Adrenal gland (tissue), 12 donors: ENCODE results near the gene MMP13. TPM values are rescaled to one million over a fixed set of nuclear protein-coding genes. Genes with fewer than 3 reads are reported as not detected.
A peak's percentile ranks its signal among the peaks of the same experiment; 100 is the strongest.

ENCODE experiments used
- DNase-seq, 7 donors: peaks; one replicate each; pipeline ENCODE4 v3.0.0-alpha.2; 2019 to 2020
- H3K27ac ChIP-seq, 5 donors: fragments of 200-600 bp; sonication (generic) in 4 of 5; 1 replicate in 3 of 5; 2 replicates in 2 of 5; pipeline versions ENCODE4 v1.5.1 to v1.8.0; 2016 to 2020; ENCODE audit warnings: mild to moderate bottlenecking in 1 of 5
- H3K27me3 ChIP-seq: fragments of 200-600 bp; 2 replicates; pipeline ENCODE4 v1.8.0; 2021
- H3K36me3 ChIP-seq, 2 donors: fragments of 200-600 bp; replicated peaks in 1 of 2; 1 replicate in 1 of 2; 2 replicates in 1 of 2; pipeline versions ENCODE4 v1.5.1 to v1.8.0; 2018 to 2022
- H3K4me1 ChIP-seq, 2 donors: fragments of 200-600 bp; replicated peaks in 1 of 2; 1 replicate in 1 of 2; 2 replicates in 1 of 2; pipeline versions ENCODE4 v1.5.1 to v1.8.0; 2018 to 2021
- H3K4me3 ChIP-seq, 4 donors: fragments of 200-600 bp; sonication (generic) in 3 of 4; one replicate each; pipeline ENCODE4 v1.5.1; 2016 to 2018
- H3K9me3 ChIP-seq, 3 donors: fragments of 200-600 bp; sonication (generic) in 1 of 3; replicated peaks in 1 of 3; 1 replicate in 2 of 3; 2 replicates in 1 of 3; pipeline versions ENCODE4 v1.5.1 to v1.8.0; 2016 to 2021
- POLR2A ChIP-seq, 2 donors: fragments of 450-650 bp; IDR thresholded peaks; one replicate each; pipeline ENCODE4 v1.6.1; 2017; ENCODE audit warnings: antibody characterized with exemption in 2 of 2, mild to moderate bottlenecking in 2 of 2, moderate library complexity in 1 of 2
- WGBS, 4 donors: extraction: QIAGEN DNeasy Blood & Tissue Kit in 2 of 4; methylation state at CpG; one replicate each; pipeline versions ENCODE4 v1.1.5 to v1.1.7; 2013 to 2017; 5-methylcytosine and 5-hydroxymethylcytosine counted together
- intact Hi-C, 2 donors: fragments of 100-400 bp; cut with DNase I; formaldehyde crosslinking; loops; one replicate each; pipeline versions ENCODE4 v1.14.1 to v1.15.0; 2022 to 2023
- polyA plus RNA-seq, 3 donors: library from polyadenylated mRNA; stranded (reverse); fragments of 200-250 nt in 2 of 3; fragments of 350-450 nt in 1 of 3; fragmentation: Illumina TruSeq in 1 of 3; extraction: RNeasy Lipid Tissue Mini Kit (QIAGEN cat#74804) in 1 of 3; gene quantifications; one replicate each; pipeline ENCODE4 v1.2.3, GENCODE V29; 2013 to 2014
- total RNA-seq, 9 donors: library from RNA; depleted of rRNA in 4 of 9; stranded (reverse); fragments of >200 nt in 4 of 9; fragments of 120-200 nt in 1 of 9; fragmentation: NEBNext Ultra II Directional in 1 of 9; extraction: Animal tissue kit (Norgen Biotek cat#: 25700) in 1 of 9; gene quantifications; one replicate each; pipeline versions ENCODE4 v1.1.0 to v1.2.4, GENCODE V29; 2013 to 2023
- TF ChIP-seq, protein P1 (sequence below), 6 experiments: fragments of 450-650 bp in 4 of 6; fragments of 200-600 bp in 2 of 6; sonication (generic) in 1 of 6; IDR thresholded peaks; 1 replicate in 5 of 6; 2 replicates in 1 of 6; pipeline versions ENCODE4 v1.5.1 to v1.8.0; 2016 to 2021; ENCODE audit warnings: antibody characterized with exemption in 6 of 6, mild to moderate bottlenecking in 2 of 6, moderate library complexity in 1 of 6
- donor health status: healthy with polysubstance abuse.
- donor health status: Bipolar disorder and iron deficiency.
- donor health status: DM: yes; HTN: yes; CAD: no.
- donor health status: DM: no; HTN: no; CAD: no.
- donor health status: DM: no; HTN: no; CAD: no.
- donor health status: DM: yes; HTN: yes; CAD: no.

MMP13 gene
- total and polyA plus RNA-seq, 12 donors = not detected

- H3K4me1 ChIP-seq = peaks cover 0 to 8% of the 10 kb centered on the region in 2 donors
- H3K36me3 ChIP-seq = no peaks in the 10 kb centered on the region
- H3K9me3 ChIP-seq = no peaks in the 10 kb centered on the region
- no peak overlapping the region for H3K27ac ChIP-seq
- intact Hi-C loops = no loop called here
- peak in 1 of 7 donors; percentile 5 for DNase-seq
- H3K27me3 ChIP-seq = no peaks in the 10 kb centered on the region
- TF ChIP-seq, protein P1, sequence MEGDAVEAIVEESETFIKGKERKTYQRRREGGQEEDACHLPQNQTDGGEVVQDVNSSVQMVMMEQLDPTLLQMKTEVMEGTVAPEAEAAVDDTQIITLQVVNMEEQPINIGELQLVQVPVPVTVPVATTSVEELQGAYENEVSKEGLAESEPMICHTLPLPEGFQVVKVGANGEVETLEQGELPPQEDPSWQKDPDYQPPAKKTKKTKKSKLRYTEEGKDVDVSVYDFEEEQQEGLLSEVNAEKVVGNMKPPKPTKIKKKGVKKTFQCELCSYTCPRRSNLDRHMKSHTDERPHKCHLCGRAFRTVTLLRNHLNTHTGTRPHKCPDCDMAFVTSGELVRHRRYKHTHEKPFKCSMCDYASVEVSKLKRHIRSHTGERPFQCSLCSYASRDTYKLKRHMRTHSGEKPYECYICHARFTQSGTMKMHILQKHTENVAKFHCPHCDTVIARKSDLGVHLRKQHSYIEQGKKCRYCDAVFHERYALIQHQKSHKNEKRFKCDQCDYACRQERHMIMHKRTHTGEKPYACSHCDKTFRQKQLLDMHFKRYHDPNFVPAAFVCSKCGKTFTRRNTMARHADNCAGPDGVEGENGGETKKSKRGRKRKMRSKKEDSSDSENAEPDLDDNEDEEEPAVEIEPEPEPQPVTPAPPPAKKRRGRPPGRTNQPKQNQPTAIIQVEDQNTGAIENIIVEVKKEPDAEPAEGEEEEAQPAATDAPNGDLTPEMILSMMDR (IDR thresholded peaks at IDR 0.05) = no peak
- no peak for TF ChIP-seq POLR2A (IDR thresholded peaks at IDR 0.05)
- H3K4me3 ChIP-seq = no peak overlapping the region
These were observed 27.9 kb downstream of the MMP13 start for GRCh38 chr11:102927624-102927990.

DNA sequence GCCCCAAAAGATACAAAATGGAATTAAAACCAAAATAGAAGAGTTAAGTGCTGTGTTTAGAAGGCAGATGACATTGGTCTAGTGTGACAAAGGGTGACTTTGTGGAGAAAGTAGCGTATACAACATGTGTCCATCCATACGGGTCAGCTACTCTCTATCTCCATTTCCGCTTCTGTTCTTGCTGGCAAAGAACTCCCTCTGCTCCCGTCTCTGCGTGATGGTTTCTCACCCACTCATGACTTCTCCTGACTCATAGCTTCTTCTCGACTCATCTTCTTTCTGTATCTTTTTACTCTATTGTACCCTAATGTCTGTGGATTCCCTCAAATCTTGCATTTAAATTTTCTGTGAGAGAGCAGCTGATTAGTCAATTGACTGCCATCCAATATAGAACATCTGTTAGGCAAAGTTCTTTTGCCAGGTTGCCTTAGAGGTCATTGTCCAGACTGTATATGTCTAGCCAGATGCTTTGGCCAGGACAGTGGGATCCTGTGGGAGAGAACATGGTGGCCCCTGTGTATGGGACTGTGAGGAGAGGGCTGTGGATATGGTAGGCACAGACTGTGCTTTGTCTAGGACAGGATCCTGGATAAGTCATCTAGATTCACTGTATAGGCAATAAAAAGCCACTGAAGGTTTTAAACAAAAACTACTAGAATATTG, 28.4 kb downstream of the MMP13 start:
- intact Hi-C loops = no loop called here
- Histone ChIP-seq H3K9me3 (no peaks in the 10 kb centered on the region), H3K27me3 (no peaks in the 10 kb centered on the region), H3K4me3 (no peak overlapping the region), H3K36me3 (no peaks in the 10 kb centered on the region), H3K4me1 (peaks cover 0 to 8% of the 10 kb centered on the region in 2 donors), H3K27ac (no peak overlapping the region)
- WGBS, 4 donors = 68 to 85% (median 82%) methylated on average over 6 of the region's 6 CpGs
- no peak for DNase-seq
- TF ChIP-seq, protein P1 (IDR thresholded peaks at IDR 0.05) = no peak
- no peak for TF ChIP-seq POLR2A (IDR thresholded peaks at IDR 0.05)

DNA sequence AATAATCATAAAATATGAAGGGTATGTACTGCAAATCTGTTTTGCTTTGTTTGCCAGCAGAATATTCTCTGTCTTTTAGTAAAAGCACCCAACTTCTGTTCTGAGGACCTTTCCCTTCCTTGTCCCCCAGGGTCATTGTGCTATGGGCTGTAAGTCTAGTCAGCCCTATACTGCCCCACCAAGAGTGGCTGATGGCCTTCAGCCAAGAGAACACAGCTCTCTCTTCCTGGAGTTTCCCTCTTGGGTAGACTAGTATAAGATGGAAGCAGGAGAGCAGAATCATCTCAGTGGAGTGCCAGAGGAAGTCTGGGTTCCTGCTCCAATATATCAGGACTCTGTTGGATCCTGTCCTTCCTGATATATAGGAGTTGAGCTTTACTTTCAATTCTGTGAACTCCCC, 29.0 kb downstream of the MMP13 start:
- TF ChIP-seq, protein P1 (IDR thresholded peaks at IDR 0.05) = no peak
- TF ChIP-seq POLR2A (IDR thresholded peaks at IDR 0.05) = no peak
- intact Hi-C loops = no loop called here
- H3K4me3 ChIP-seq = no peak overlapping the region

DNA sequence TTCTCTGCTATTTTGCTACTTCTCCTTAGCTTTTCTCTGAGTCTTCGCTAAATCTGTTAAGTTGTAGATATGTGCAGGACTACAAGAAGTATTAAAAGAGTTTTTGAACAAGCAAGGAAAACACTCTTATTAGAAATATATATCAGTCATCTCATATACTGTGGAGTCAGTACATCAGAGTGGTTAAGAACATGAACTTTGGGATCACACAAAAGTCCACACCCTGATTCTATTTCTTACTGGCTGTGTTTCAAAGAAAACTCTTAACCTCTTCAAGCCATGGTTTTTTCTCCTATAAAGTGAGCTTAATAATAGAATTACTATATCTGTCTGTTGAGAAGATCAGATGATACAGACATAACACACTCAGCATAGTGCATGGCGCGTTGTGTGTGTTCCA, 29.5 kb downstream of the MMP13 start:
- 90 to 94% (median 93%) methylated on average over 3 of the region's 3 CpGs for whole genome bisulfite sequencing, 4 donors
- no peak overlapping the region for H3K27ac ChIP-seq
- no peak for DNase-seq
- TF ChIP-seq POLR2A (IDR thresholded peaks at IDR 0.05) = no peak
- TF ChIP-seq, protein P1 (IDR thresholded peaks at IDR 0.05) = no peak
- no peaks in the 10 kb centered on the region for H3K36me3 ChIP-seq
- intact Hi-C loops = no loop called here
- H3K9me3 ChIP-seq = no peaks in the 10 kb centered on the region
- no peaks in the 10 kb centered on the region for H3K27me3 ChIP-seq
- no peak overlapping the region for H3K4me3 ChIP-seq
- H3K4me1 ChIP-seq = peaks cover 0 to 8% of the 10 kb centered on the region in 2 donors

More for the DNA sequence above, 29.0 kb downstream of the MMP13 start:
- Histone ChIP-seq H3K4me1 (peaks cover 0 to 8% of the 10 kb centered on the region in 2 donors), H3K27me3 (no peaks in the 10 kb centered on the region), H3K36me3 (no peaks in the 10 kb centered on the region), H3K27ac (no peak overlapping the region), H3K9me3 (no peaks in the 10 kb centered on the region)
- DNase-seq = no peak
